HG03045 (cell line): ENCODE results near the gene DPYSL4.

Source experiments
- ATAC-seq: cut with Tn5 transposase; IDR thresholded peaks from one replicate; pipeline ENCODE4 v1.9.1; 2021; ENCODE audit warnings: mild to moderate bottlenecking, moderate library complexity; ENCODE audit not compliant: unreplicated experiment

DPYSL4 gene

GRCh38 chr10:132254841-132255240 is 68.1 kb downstream of the DPYSL4 start:
- ATAC-seq = no peak
